ENCODE data around the gene OSCP1. TPM values are rescaled to one million over a fixed set of nuclear protein-coding genes. Genes with fewer than 3 reads are reported as not detected.

OSCP1 gene
- total RNA-seq, 1 donor from 2014 or later, result 13.9 TPM

GRCh38 chr1:36463803-36464604 lies 13.8 kb upstream of the OSCP1 start, which contains the start of gene MRPS15:
Gene MRPS15 (minus strand): TSS chr1:36464384. CDS start chr1:36464275, 109 bp downstream.
- H3K4me3 ChIP-seq (ENCODE audit: low read depth, low read length), result peak within 1 kb of the TSS; percentile 84
- H3K36me3 ChIP-seq (ENCODE audit: control insufficient read depth, insufficient read depth, low read length), result no peaks in the 10 kb centered on the region
- TF ChIP-seq, protein P1, sequence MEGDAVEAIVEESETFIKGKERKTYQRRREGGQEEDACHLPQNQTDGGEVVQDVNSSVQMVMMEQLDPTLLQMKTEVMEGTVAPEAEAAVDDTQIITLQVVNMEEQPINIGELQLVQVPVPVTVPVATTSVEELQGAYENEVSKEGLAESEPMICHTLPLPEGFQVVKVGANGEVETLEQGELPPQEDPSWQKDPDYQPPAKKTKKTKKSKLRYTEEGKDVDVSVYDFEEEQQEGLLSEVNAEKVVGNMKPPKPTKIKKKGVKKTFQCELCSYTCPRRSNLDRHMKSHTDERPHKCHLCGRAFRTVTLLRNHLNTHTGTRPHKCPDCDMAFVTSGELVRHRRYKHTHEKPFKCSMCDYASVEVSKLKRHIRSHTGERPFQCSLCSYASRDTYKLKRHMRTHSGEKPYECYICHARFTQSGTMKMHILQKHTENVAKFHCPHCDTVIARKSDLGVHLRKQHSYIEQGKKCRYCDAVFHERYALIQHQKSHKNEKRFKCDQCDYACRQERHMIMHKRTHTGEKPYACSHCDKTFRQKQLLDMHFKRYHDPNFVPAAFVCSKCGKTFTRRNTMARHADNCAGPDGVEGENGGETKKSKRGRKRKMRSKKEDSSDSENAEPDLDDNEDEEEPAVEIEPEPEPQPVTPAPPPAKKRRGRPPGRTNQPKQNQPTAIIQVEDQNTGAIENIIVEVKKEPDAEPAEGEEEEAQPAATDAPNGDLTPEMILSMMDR (IDR thresholded peaks at IDR 0.05; ENCODE audit: insufficient read depth, low read length, poor library complexity, severe bottlenecking), result no peak
- DNase-seq (ENCODE audit: low read depth), result peak; percentile 77
- no peaks in the 10 kb centered on the region for H3K27me3 ChIP-seq (ENCODE audit: control insufficient read depth, insufficient read depth, low read length)

DNA sequence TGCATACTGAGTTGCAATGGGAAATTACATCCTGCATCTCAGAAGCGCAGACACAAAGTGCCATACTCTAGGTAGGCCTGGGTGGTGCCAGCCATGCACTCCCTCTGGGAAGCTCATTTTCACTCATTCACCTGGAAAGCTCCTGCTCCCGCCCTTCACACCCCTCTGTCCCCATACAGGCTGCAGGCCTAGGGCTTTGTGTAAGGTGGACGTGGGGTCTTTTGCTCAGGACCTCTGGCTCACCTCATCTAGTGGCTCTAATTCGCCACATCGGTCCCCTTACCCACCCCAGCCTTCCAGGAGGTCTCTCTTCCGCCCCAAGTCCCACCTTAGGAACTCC lies 13.2 kb upstream of the OSCP1 start:
- TF ChIP-seq, protein P1 (IDR thresholded peaks at IDR 0.05; ENCODE audit: insufficient read depth, low read length, poor library complexity, severe bottlenecking), result no peak
- H3K36me3 ChIP-seq (ENCODE audit: control insufficient read depth, insufficient read depth, low read length), result no peaks in the 10 kb centered on the region
- H3K27me3 ChIP-seq (ENCODE audit: control insufficient read depth, insufficient read depth, low read length), result no peaks in the 10 kb centered on the region
- no peak for DNase-seq (ENCODE audit: low read depth)
- H3K4me3 ChIP-seq (ENCODE audit: low read depth, low read length), result peak overlapping the region; percentile 84

GRCh38 chr1:36458910-36459309 lies 8.7 kb upstream of the OSCP1 start:
- no peak overlapping the region for H3K4me3 ChIP-seq (ENCODE audit: low read depth, low read length)
- DNase-seq (ENCODE audit: low read depth), result no peak
- TF ChIP-seq, protein P1 (IDR thresholded peaks at IDR 0.05; ENCODE audit: insufficient read depth, low read length, poor library complexity, severe bottlenecking), result no peak
- peaks cover 2% of the 10 kb centered on the region for H3K36me3 ChIP-seq (ENCODE audit: control insufficient read depth, insufficient read depth, low read length)
- H3K27me3 ChIP-seq (ENCODE audit: control insufficient read depth, insufficient read depth, low read length), result no peaks in the 10 kb centered on the region

DNA sequence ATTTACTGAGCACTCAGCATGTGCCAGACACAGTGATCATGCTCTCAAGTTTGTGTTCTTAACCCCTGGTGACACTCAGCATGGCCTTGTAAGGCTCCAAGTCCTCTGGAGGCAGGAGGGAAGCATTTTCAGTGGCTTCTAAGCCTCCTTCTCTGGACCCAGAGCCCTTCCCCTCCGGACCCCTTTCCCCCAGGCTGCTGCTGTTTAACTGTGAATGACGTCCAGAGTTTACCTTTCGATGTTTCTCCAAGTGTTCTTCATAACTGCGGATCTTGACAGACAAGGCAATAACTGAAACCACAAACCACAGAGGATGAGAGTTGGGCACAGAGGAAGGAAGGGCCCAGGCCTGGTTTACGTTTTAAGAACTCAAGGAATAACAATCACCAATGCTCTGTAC lies 7.4 kb upstream of the OSCP1 start:
- no peak for DNase-seq (ENCODE audit: low read depth)
- H3K36me3 ChIP-seq (ENCODE audit: control insufficient read depth, insufficient read depth, low read length), result peaks cover 2% of the 10 kb centered on the region
- no peak overlapping the region for H3K4me3 ChIP-seq (ENCODE audit: low read depth, low read length)
- TF ChIP-seq, protein P1 (IDR thresholded peaks at IDR 0.05; ENCODE audit: insufficient read depth, low read length, poor library complexity, severe bottlenecking), result no peak
- H3K27me3 ChIP-seq (ENCODE audit: control insufficient read depth, insufficient read depth, low read length), result no peaks in the 10 kb centered on the region

GRCh38 chr1:36456391-36456928 lies 6.2 kb upstream of the OSCP1 start:
- peaks cover 2% of the 10 kb centered on the region for H3K36me3 ChIP-seq (ENCODE audit: control insufficient read depth, insufficient read depth, low read length)
- no peaks in the 10 kb centered on the region for H3K27me3 ChIP-seq (ENCODE audit: control insufficient read depth, insufficient read depth, low read length)
- H3K4me3 ChIP-seq (ENCODE audit: low read depth, low read length), result no peak overlapping the region
- no peak for DNase-seq (ENCODE audit: low read depth)
- TF ChIP-seq, protein P1 (IDR thresholded peaks at IDR 0.05; ENCODE audit: insufficient read depth, low read length, poor library complexity, severe bottlenecking), result no peak

Data from kidney epithelial cell (primary cell).